Kidney epithelial cell (primary cell): ENCODE measurements around the gene TCF23. TPM values are rescaled to one million over a fixed set of nuclear protein-coding genes. Genes with fewer than 3 reads are reported as not detected.

Experiments used
- DNase-seq: peaks from one replicate; pipeline ENCODE4 v3.0.0-alpha.2; 2010; ENCODE audit warnings: low read depth
- H3K27me3 ChIP-seq: 2 replicates; pipeline ENCODE4 v1.6.0; 2011; ENCODE audit warnings: low read length; ENCODE audit not compliant: control insufficient read depth, insufficient read depth
- H3K36me3 ChIP-seq: 2 replicates; pipeline ENCODE4 v1.5.1; 2011; ENCODE audit warnings: low read length; ENCODE audit not compliant: control insufficient read depth, insufficient read depth
- H3K4me3 ChIP-seq: 2 replicates; pipeline ENCODE4 v1.5.1; 2011; ENCODE audit warnings: low read depth, mild to moderate bottlenecking, control low read depth, low read length
- CTCF ChIP-seq: IDR thresholded peaks from 2 replicates; pipeline ENCODE4 v1.5.1; 2011; ENCODE audit warnings: mild to moderate bottlenecking, moderate library complexity, low read length, control low read depth, inconsistent platforms; ENCODE audit not compliant: insufficient read depth, poor library complexity, severe bottlenecking
- total RNA-seq: library from RNA; depleted of rRNA; stranded (reverse); fragments of >200 nt; gene quantifications from 2 replicates; pipeline ENCODE4 v1.2.3, GENCODE V29; 2015

TCF23 gene
- total RNA-seq, 1 donor from 2014 or later = not detected

DNA sequence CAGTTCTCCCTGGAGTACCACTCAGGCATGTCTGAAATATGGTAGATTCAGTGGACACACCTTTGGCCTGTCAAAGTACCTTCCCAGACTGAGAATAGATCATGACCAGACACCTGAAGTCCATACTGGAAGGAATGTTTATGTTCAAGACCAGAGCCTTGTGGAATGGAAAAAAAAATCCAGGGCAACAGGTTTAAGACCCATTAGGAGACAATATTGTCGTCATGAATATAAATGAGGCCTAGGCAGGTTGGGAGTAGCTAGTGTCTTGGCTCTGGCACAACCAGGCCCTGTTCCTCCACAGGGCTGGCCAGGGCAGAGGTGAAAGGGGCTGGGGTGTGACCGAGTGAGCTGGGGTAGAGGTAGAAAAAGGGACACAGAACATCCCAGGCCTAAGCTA lies 49.8 kb downstream of the TCF23 start:
- Histone ChIP-seq H3K36me3 (peaks cover 2% of the 10 kb centered on the region), H3K4me3 (no peak overlapping the region), H3K27me3 (no peaks in the 10 kb centered on the region)
- no peak for DNase-seq
- TF ChIP-seq CTCF = no peak

DNA sequence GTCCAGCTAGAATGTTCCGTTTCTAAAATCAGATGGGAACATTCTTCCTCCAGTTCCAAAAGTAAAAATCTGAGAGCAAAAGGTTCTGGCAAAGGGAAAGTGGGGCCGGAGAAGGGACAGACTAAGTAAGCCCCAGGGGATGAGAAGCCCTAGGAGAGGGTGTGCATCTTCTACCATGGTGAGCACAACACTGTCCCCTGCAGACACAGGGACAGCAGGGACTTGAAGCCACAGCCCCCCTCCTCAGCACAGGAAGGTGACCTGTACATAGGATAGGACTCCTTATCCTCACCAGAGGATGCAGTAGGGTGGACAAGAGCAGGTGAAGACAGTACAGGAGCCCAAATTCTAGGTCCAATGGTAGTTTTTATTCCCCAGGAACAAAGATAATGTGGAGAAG lies 50.4 kb downstream of the TCF23 start:
- DNase-seq = no peak
- no peaks in the 10 kb centered on the region for H3K27me3 ChIP-seq
- TF ChIP-seq CTCF = no peak
- H3K36me3 ChIP-seq = peaks cover 2% of the 10 kb centered on the region
- no peak overlapping the region for H3K4me3 ChIP-seq

DNA sequence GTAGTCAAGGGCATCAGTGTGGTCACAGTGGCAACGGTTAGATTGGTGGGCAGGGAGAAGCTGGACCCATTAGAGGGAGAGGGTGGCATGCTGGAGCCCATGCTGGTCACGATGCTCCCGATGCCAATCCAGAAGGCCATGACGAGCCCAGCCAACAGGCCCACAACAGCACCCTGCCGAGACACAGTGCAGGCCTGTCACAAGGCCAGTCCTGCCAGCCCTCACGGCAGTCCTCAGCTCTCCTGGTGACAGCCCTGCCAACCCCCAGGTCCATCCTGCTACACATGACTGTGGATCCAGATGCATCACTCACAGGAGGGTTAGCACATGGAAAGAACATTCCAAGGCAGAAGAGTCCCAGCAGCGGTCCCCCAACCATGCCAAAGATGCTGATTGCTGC lies 52.9 kb downstream of the TCF23 start:
- Histone ChIP-seq H3K4me3 (no peak overlapping the region), H3K36me3 (peaks cover 4% of the 10 kb centered on the region), H3K27me3 (no peaks in the 10 kb centered on the region)
- no peak for DNase-seq
- TF ChIP-seq CTCF = no peak

DNA sequence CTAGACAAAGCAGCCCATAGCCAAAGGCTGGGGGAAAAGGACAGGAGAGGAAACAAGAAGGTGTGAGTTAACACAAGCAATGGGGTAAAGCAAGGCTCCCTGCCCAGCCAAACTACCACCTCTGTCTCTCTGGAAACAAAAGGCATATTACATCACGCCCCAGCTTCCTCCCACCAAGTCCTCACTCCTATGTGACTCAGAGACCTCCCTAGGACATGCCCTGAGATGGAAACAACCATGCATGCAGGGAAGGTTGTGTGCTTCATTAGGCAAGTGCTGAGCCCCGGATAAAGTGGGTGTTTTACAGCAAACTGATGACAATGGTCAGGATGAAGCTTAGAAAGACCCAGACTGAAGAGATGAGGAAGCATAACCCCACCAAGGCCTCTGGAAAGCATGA lies 54.0 kb downstream of the TCF23 start:
- H3K36me3 ChIP-seq = peaks cover 4% of the 10 kb centered on the region
- no peaks in the 10 kb centered on the region for H3K27me3 ChIP-seq
- DNase-seq = no peak
- no peak for TF ChIP-seq CTCF
- no peak overlapping the region for H3K4me3 ChIP-seq

DNA sequence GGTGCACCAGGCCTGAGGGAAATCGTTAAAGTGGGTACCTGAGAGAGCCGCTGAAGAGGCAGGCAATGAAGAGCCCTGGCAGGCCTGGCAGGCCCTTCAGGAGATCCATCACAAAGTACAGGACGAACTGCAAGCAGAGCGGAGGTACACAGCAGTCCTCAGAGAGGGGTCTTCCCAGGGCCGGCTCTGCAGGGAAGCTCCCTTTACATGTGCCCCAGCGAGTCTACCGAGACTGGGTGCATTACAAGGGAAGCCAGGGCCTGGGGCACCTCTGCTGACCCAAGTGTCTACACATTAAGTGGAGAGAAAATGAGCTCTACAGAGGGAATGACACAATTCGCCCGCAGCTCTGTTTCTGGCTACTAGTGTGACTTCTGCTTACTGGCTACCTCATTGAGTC lies 54.9 kb downstream of the TCF23 start:
- H3K36me3 ChIP-seq = peaks cover 4% of the 10 kb centered on the region
- H3K4me3 ChIP-seq = no peak overlapping the region
- H3K27me3 ChIP-seq = no peaks in the 10 kb centered on the region
- DNase-seq = no peak
- no peak for TF ChIP-seq CTCF

DNA sequence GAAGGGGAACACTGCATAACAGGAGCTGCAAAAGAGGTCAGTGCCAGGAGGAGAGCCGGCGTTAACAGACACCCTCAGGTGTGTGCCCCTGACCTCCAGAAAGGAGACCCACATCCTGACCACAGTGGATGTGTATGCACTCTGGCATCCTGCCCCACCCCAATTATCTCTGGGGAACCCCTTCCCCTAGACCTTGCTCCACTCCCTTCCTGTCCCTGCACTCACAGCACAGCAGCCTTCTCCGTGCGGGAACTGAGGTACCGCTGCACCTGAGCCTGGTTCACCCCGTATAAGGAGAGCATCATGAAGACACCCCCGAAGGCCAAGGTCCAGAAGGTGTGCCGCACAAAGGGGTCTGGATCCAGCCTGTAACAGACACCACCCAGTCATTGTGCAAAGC lies 55.8 kb downstream of the TCF23 start:
- DNase-seq = no peak
- no peak for TF ChIP-seq CTCF
- Histone ChIP-seq H3K36me3 (peaks cover 4% of the 10 kb centered on the region), H3K27me3 (no peaks in the 10 kb centered on the region), H3K4me3 (no peak overlapping the region)
